Middle frontal gyrus (tissue), 1 donor: ENCODE measurements around the gene ADH1C.
"Not testable (repeated sequence)": the region's sequence is repeated elsewhere in the genome, so short reads cannot be mapped to it uniquely, and the experiment has no call there.

Source experiments
- DNase-seq: peaks from one replicate; pipeline ENCODE4 v3.0.0-alpha.2; 2015; ENCODE audit warnings: low spot score; ENCODE audit errors: extremely low spot score

The ADH1C gene

DNA sequence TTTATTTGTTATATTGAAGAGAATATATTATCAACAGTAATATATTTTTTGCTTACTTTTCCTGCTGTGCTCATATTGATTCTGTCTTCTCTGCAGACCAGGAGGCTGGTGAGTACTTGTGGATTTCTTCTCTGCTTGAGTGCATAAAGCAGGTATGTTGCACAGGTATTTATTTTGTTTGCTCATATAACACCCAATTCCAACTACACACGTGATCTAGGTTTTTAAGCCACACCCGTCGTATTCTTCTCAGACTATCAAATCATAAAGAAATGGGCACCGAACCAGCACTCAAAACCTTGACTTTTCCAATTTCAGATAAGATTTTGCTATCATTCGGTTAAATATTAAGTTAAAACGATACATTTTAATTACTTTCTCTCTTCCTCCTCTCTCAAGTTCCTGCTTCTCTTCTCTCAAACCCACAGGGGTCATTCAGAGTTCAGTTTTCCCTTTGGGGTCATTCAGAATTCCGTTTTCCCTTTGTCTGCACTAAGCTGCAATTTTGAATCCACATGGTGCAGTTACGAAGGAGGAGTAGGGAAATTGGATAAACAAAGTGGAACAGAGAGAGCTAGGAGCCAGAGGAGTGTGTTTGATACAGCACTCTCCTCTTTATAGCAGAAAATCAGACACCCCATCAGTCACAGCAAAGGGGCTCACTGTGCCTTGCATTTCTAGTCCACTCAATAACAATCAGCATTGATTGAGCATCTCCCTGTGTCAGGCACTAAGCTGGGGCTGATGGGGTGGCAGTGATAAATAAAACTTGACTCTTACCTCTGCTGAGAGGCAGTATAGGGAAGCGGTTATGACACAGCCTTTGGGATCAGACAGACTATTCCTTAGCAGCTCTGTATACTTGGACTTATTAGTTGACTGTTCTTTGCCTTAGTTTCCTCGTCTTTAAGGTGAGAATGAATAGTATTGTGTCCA is at the start of gene ADH1C:
Gene ADH1C, minus strand, starts transcription at position 145 of the 936 bp plus-strand sequence. Its CDS starts 71 bp downstream, at position 74.
- DNase-seq, result no peak

GRCh38 chr4:99400831-99401230 is 48.3 kb upstream of the ADH1C start:
- no peak for DNase-seq

GRCh38 chr4:99399017-99399416 is 46.5 kb upstream of the ADH1C start:
- DNase-seq, result no peak

- no peak for DNase-seq
Observed at GRCh38 chr4:99395595-99396364, 43.2 kb upstream of the ADH1C start.

DNA sequence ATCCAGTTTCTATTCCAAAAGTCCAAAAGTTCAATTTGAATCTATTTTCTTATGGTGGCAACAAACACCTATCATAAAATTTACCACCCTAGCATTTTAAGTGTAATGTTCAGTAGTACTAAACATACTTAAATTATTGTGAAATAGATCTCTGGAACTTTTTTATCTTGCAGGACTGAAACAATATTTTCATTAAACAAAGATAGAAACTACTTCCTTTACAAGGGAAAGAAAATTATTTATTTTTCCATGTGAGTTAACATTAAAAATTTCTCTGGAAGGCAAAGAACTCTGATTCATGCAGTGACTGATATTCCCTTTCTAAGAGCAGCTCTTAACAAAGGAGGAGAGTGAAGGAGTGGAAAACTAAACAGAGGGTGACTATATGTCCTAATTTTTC is 42.4 kb upstream of the ADH1C start:
- no peak for DNase-seq

- DNase-seq, result no peak
Observed at GRCh38 chr4:99390055-99390454, 37.5 kb upstream of the ADH1C start.

GRCh38 chr4:99389606-99390005 is 37.1 kb upstream of the ADH1C start:
- no peak for DNase-seq

- no peak for DNase-seq
Observed at GRCh38 chr4:99383833-99384392, 31.4 kb upstream of the ADH1C start.

DNA sequence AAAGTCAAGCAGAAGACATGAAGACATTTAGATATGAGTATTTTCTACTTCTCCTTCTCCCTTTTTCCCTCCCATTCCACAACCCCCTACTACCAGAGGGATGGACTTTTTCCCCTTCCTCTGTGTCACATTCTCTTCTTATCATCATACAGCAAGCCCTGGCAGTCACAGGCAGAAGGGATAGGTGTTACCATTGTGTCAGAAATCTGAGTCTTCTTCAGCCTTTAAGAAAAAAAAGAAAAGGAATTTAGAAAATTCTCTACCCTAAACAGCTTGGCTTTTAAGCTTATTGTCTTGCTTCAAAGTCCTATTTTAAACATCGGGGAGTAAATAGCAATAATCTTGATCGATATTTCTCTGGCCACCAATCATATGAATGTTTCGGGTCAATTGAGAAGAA is 30.9 kb upstream of the ADH1C start:
- DNase-seq, result no peak

DNA sequence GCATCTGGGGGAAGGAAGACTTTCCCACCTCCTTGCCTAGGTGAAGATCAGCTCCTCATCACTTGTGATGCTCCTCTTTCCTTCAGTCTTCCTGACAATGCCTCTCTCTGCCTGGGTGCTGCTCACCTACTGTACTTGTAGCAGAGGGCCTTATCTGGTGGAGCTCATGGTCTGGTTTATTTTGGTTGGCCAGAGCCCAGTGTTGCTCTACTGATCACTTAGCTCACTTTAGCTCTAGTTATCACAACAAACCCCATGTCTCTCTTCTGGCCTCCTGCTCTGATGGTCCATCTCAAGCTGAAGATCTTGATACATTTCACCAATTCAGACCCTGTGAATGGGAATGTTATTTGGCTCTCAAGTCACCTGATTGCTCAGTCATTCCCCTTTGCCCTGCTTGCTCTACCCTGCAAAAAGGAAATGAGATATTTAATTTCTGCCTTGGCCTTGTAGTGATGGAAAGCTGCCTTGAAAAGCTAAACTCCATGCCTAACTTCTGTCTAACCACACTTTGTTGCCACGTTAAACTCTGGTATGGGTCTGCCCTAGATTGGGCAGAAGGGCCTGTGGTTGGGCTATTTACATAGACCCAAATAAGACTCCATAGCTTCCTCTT is 30.3 kb upstream of the ADH1C start:
- no peak for DNase-seq

GRCh38 chr4:99381588-99382175 is 29.1 kb upstream of the ADH1C start:
- DNase-seq, result no peak

- DNase-seq, result no peak
Observed at GRCh38 chr4:99379571-99379970, 27.0 kb upstream of the ADH1C start.

DNA sequence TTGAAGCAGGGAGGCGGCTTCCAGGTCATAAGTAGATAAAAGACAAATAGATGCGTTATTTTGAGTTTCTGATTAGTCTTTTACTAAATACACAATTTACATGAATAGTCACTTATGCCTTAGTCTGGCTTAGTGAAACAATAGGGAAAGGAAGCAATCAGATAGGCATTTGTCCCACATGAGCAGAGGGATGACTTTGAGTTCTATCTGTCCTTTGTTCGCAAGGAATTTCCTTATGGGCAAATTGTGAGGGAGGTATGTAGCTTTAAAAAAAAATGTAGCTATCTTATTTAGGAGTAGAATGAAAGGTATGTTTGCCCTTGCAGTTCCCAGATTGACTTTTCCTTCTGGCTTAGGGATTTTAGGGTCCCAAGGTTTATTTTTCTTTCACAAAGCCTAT is 26.3 kb upstream of the ADH1C start:
- DNase-seq, result no peak

DNA sequence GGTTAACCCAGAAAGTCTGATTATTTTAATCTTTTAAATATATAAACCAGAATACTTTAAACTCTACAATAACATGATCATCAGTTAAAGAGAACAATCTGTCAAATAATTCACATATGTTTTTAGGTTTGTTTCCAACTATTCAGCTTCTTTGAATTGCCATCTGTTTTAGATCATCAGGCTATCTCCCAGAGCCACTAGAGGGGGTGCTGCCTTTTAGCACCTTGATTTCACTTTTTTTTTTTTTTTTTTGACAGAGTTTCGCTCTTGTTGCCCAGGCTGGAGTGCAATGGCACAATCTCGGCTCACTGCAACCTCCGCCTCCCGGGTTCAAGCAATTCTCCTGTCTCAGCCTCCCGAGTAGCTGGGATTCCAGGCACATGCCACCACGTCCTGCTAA is 24.8 kb upstream of the ADH1C start:
- DNase-seq, result not testable (repeated sequence)

GRCh38 chr4:99372464-99372863 is 19.9 kb upstream of the ADH1C start:
- not testable (repeated sequence) for DNase-seq

- not testable (repeated sequence) for DNase-seq
Observed at GRCh38 chr4:99367817-99368216, 15.3 kb upstream of the ADH1C start.

DNA sequence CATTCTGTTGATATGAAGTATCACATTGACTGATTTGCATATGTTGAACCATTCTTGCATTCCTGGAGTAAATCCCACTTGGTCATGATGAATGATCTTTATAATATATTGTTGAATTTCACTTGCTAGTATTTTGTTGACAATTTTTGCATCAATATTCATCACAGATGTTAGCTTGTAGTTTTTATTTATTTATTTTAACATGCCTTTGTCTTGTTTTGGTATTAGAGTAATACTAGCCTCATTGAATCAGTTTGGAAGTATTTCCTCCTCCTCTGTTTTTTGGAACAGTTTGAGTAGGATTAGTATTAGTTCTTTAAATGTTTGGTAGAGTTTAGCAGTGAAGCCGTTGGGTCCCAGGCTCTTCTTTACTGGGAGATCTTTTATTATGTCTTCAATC is 13.9 kb upstream of the ADH1C start:
- no peak for DNase-seq

- DNase-seq, result no peak
Observed at GRCh38 chr4:99362768-99363167, 10.2 kb upstream of the ADH1C start.

GRCh38 chr4:99361899-99362275 is 9.3 kb upstream of the ADH1C start:
- no peak for DNase-seq

DNA sequence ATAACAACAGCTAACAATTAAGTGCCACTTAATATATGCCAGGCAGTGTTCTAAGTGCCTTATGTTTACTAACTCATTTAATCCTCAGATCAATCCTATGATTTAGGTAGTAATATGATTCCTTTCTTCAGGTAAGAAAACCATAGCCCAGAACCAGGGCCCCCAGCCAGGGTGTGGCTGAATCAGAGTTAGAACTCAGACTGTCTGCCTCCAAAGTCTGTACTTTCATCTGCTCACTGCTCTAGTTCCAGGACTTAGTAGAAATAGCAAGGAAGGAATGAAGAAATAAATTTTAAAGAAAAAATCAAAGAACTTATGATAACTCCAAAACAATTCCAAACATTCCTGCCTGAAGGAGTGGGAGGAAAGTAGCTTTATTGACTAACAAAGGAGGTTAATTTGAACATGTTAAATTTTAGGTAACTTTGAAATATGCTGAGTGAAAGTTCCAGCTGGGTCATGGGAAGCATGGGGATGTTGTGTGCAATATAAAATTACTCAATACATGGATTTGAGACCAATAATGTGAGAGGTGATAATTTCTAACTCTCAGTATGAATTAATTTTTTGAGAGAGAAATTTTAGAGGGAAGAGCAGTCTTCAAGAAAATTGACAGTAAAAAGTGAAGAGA is 8.8 kb upstream of the ADH1C start:
- no peak for DNase-seq
